ENCODE measurements around the gene USP32. TPM values are rescaled to one million over a fixed set of nuclear protein-coding genes. Genes with fewer than 3 reads are reported as not detected.

Gene USP32
- total and polyA plus RNA-seq, 2 of the 8 experiments (the other 6 are each of a cell fraction or from before 2014, with no cell fraction given): 29.6 to 112 TPM

- no peak for TF ChIP-seq NRF1 (IDR thresholded peaks at IDR 0.05; ENCODE audit: low read depth, low read length)
- TF ChIP-seq EZH2 (IDR thresholded peaks at IDR 0.05; ENCODE audit: low read depth, low read length, severe bottlenecking): no peak
- no peak for TF ChIP-seq CBX8 (IDR thresholded peaks at IDR 0.05; ENCODE audit: borderline replicate concordance, low read depth, low read length)
- TF ChIP-seq EGR1 (IDR thresholded peaks at IDR 0.05; ENCODE audit: borderline replicate concordance, low read depth, low read length): no peak
Observed at GRCh38 chr17:60230358-60230757, 161.6 kb downstream of the USP32 start (continued).
